ENCODE results near the gene STIL. TPM values are rescaled to one million over a fixed set of nuclear protein-coding genes. Genes with fewer than 3 reads are reported as not detected.

The STIL gene
- total and polyA plus RNA-seq, 2 of the 13 experiments (the other 11 are each of a cell fraction or from before 2014, with no cell fraction given): 13.7 to 18.6 TPM

DNA sequence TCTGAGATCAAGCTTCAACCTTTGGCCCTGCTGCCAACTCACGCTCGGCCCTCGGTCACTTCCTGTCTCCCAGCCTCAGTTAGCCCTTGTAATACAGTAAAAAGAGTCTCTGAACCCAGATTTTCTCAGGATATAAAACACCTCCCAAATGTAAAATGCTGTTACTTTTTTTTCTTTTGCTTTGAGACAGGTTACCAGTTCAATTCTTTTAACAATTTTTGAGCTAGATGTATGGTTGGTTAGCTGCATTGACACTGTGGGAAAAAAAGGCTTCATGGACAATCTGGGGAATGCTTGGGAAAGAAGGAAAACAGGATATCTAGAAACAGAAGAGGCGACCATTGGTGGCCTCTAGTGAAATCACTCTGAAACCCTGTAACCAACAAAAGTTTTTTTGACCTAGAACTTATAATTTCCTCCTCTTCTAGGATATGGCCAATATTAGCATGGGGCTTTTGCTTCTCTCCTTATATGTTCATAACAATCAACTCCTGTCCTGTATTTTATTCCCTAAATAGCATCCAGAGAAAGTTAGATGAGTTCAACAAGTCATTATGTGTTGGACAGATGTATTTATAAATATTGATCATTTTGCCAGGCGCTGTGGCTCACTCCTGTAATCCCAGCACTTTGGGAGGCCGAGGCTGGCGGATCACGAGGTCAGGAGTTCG lies 21.0 kb upstream of the STIL start (continued):
- 0 out of 2 replicates have a peak, but pooled peaks have one; percentile 15 for TF ChIP-seq KDM6A (CRISPR knock-in tag; IDR thresholded peaks at IDR 0.05; ENCODE audit: low read depth)
- no peak for TF ChIP-seq ZNF772 (CRISPR knock-in tag; IDR thresholded peaks at IDR 0.05)
- TF ChIP-seq TMF1 (CRISPR knock-in tag; IDR thresholded peaks at IDR 0.05; ENCODE audit: low read depth): no peak
- peak; percentile 72 for TF ChIP-seq KMT2B (CRISPR knock-in tag; IDR thresholded peaks at IDR 0.05)
- TF ChIP-seq SOX6 (IDR thresholded peaks at IDR 0.05): no peak
- TF ChIP-seq SOX6 (CRISPR knock-in tag; IDR thresholded peaks at IDR 0.05): no peak
- TF ChIP-seq, protein P1, sequence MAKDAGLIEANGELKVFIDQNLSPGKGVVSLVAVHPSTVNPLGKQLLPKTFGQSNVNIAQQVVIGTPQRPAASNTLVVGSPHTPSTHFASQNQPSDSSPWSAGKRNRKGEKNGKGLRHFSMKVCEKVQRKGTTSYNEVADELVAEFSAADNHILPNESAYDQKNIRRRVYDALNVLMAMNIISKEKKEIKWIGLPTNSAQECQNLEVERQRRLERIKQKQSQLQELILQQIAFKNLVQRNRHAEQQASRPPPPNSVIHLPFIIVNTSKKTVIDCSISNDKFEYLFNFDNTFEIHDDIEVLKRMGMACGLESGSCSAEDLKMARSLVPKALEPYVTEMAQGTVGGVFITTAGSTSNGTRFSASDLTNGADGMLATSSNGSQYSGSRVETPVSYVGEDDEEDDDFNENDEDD (CRISPR knock-in tag; IDR thresholded peaks at IDR 0.05; ENCODE audit: borderline replicate concordance): no peak
- TF ChIP-seq ZNF780A (CRISPR knock-in tag; IDR thresholded peaks at IDR 0.05): no peak
- TF ChIP-seq STAG1 (CRISPR knock-in tag; IDR thresholded peaks at IDR 0.05): 0 out of 2 replicates have a peak, but pooled peaks have one; percentile 1
- peak; percentile 52; the same call in 1 of the 2 replicates for TF ChIP-seq KAT8 (CRISPR knock-in tag; IDR thresholded peaks at IDR 0.05)
- TF ChIP-seq, protein P2, sequence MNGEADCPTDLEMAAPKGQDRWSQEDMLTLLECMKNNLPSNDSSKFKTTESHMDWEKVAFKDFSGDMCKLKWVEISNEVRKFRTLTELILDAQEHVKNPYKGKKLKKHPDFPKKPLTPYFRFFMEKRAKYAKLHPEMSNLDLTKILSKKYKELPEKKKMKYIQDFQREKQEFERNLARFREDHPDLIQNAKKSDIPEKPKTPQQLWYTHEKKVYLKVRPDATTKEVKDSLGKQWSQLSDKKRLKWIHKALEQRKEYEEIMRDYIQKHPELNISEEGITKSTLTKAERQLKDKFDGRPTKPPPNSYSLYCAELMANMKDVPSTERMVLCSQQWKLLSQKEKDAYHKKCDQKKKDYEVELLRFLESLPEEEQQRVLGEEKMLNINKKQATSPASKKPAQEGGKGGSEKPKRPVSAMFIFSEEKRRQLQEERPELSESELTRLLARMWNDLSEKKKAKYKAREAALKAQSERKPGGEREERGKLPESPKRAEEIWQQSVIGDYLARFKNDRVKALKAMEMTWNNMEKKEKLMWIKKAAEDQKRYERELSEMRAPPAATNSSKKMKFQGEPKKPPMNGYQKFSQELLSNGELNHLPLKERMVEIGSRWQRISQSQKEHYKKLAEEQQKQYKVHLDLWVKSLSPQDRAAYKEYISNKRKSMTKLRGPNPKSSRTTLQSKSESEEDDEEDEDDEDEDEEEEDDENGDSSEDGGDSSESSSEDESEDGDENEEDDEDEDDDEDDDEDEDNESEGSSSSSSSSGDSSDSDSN (CRISPR knock-in tag; IDR thresholded peaks at IDR 0.05): no peak
- no peak for TF ChIP-seq HOXA7 (CRISPR knock-in tag; IDR thresholded peaks at IDR 0.05)
- no peak for TF ChIP-seq GTF3A (CRISPR knock-in tag; conservative IDR thresholded peaks at IDR 0.05)
- TF ChIP-seq ARID2 (CRISPR knock-in tag; IDR thresholded peaks at IDR 0.05; ENCODE audit: borderline replicate concordance): 0 out of 2 replicates have a peak, but pooled peaks have one; percentile 42
- TF ChIP-seq GABPB1 (CRISPR knock-in tag; IDR thresholded peaks at IDR 0.05): peak; percentile 80; the same call in 1 of the 2 replicates
- no peak for TF ChIP-seq ZNF124 (CRISPR knock-in tag; IDR thresholded peaks at IDR 0.05)
- no peak for TF ChIP-seq ZZZ3 (CRISPR knock-in tag; IDR thresholded peaks at IDR 0.05; ENCODE audit: borderline replicate concordance)
- TF ChIP-seq, protein P3, sequence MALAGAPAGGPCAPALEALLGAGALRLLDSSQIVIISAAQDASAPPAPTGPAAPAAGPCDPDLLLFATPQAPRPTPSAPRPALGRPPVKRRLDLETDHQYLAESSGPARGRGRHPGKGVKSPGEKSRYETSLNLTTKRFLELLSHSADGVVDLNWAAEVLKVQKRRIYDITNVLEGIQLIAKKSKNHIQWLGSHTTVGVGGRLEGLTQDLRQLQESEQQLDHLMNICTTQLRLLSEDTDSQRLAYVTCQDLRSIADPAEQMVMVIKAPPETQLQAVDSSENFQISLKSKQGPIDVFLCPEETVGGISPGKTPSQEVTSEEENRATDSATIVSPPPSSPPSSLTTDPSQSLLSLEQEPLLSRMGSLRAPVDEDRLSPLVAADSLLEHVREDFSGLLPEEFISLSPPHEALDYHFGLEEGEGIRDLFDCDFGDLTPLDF (CRISPR knock-in tag; IDR thresholded peaks at IDR 0.05): peak; percentile 26; the same call in 1 of the 2 replicates
- 0 out of 2 replicates have a peak, but pooled peaks have one; percentile 4 for TF ChIP-seq ZNF605 (CRISPR knock-in tag; IDR thresholded peaks at IDR 0.05)
- 0 out of 2 replicates have a peak, but pooled peaks have one; percentile 36 for TF ChIP-seq CEBPG (CRISPR knock-in tag; IDR thresholded peaks at IDR 0.05)
- no peak for TF ChIP-seq SMAD1 (CRISPR knock-in tag; IDR thresholded peaks at IDR 0.05; ENCODE audit: borderline replicate concordance, low read depth)
- peak; percentile 77; the same call in 1 of the 2 replicates for TF ChIP-seq SIN3A (IDR thresholded peaks at IDR 0.05; ENCODE audit: borderline replicate concordance, low read depth, low read length)
- peak; percentile 8 for TF ChIP-seq DMAP1 (CRISPR knock-in tag; IDR thresholded peaks at IDR 0.05)
- no peak for TF ChIP-seq ZNF788 (CRISPR knock-in tag; IDR thresholded peaks at IDR 0.05; ENCODE audit: borderline replicate concordance)
- TF ChIP-seq LCORL (IDR thresholded peaks at IDR 0.05): no peak
- 0 out of 2 replicates have a peak, but pooled peaks have one; percentile 6 for TF ChIP-seq LCORL (CRISPR knock-in tag; IDR thresholded peaks at IDR 0.05)
- TF ChIP-seq SIX4 (CRISPR knock-in tag; IDR thresholded peaks at IDR 0.05): 0 out of 2 replicates have a peak, but pooled peaks have one; percentile 5

Data from HepG2 (cell line).